C4-2B (cell line): ENCODE measurements around the gene FOXG1.
A peak's percentile ranks its signal among the peaks of the same experiment; 100 is the strongest.

ENCODE experiments used
- ZFX ChIP-seq: fragments of 450-650 bp; IDR thresholded peaks from 2 replicates; pipeline ENCODE4 v1.6.1; 2017
- TF ChIP-seq, protein P1 (sequence below): fragments of 450-650 bp; conservative IDR thresholded peaks from 2 replicates; pipeline ENCODE4 v1.5.1; 2017; ENCODE audit warnings: mild to moderate bottlenecking

DNA sequence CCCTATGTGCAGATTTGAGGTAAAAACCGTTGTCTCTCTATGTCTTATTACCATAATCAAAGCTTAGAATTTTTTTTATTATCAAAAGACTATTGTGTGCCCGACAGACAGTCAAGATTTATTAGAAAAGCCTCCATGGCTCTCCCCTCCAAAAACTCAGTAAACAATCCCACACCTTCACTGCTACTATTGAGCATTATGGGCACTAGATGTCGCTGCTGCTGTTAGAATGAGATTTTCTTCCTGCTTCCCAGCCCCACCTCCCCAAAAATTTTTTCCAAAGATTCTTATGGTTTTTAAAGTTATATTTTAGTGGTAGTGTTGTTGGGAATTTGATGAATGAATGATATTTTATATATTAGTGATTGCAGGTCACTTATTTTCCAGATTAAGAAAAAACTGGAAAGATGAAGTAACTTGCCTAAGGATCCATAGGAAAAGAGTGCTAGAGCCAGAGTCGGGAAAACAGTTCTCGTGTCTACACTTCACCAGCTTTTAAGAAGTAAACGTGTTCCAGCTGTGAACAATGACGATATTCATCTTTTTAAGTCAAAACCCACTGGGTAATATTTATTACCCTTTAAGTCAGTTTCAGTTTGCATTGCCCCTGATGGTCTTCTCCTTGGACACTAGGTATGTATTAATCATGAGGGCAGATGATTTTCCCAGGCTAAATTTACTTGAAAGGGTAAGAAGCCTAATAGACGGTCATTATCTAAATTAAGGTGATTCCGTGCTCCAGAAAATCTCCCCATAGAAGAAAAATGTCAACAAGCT is 12.2 kb upstream of the FOXG1 start:
- TF ChIP-seq, protein P1, sequence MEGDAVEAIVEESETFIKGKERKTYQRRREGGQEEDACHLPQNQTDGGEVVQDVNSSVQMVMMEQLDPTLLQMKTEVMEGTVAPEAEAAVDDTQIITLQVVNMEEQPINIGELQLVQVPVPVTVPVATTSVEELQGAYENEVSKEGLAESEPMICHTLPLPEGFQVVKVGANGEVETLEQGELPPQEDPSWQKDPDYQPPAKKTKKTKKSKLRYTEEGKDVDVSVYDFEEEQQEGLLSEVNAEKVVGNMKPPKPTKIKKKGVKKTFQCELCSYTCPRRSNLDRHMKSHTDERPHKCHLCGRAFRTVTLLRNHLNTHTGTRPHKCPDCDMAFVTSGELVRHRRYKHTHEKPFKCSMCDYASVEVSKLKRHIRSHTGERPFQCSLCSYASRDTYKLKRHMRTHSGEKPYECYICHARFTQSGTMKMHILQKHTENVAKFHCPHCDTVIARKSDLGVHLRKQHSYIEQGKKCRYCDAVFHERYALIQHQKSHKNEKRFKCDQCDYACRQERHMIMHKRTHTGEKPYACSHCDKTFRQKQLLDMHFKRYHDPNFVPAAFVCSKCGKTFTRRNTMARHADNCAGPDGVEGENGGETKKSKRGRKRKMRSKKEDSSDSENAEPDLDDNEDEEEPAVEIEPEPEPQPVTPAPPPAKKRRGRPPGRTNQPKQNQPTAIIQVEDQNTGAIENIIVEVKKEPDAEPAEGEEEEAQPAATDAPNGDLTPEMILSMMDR = peak; percentile 88
- no peak for TF ChIP-seq ZFX
